ENCODE data around the gene PPARA.
"Not testable (repeated sequence)": the region's sequence is repeated elsewhere in the genome, so short reads cannot be mapped to it uniquely, and the experiment has no call there.

PPARA gene

DNA sequence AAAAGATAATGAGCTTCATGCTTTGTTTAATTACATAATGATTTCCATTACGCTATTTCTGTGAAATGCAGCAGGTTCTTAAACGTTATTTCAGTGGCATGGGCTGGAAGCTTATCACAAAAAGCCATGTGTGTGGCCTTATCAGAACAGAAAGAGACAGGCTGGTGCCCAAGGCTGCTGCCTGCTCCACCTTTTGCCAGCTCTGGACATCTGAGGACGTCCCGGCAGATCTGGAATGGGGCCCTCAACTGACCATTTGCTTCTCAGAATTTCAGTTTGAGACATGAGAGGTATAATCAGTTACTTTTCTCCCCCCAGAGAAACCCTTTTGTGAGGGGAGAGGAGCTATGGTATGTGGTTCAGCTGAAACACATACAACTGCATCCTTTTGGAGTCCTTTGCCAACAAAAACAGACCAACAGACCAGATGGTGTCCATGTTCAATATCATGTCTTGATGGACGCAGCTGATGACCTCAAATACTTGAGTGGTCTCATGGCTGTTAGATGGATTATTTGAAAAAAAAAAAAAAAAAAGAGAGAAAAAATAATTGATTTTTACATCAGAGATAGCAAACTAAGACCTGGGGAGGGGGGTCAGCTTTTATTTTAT is 91.2 kb downstream of the PPARA start:
- no peak for DNase-seq (ENCODE audit: low spot score)

DNA sequence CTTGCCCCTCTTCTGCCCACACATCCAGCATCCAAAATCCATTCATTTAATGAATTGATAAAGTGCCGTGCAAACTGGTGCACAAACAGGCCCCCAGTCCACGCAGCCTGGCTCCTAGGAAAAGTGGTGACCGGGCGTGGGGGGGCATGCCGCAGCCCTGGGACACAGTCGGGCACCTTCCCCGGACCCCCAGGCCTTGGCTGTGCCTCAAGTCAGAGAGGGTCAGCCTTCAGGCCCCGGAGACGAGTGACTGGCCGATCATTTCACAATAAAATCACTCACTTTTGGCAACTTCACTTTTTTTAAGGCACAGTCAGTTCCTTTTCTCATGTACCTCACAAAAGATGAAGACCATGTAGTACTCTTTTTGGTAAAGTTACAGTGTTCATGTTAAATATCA is 91.8 kb downstream of the PPARA start:
- DNase-seq (ENCODE audit: low spot score) = no peak

DNA sequence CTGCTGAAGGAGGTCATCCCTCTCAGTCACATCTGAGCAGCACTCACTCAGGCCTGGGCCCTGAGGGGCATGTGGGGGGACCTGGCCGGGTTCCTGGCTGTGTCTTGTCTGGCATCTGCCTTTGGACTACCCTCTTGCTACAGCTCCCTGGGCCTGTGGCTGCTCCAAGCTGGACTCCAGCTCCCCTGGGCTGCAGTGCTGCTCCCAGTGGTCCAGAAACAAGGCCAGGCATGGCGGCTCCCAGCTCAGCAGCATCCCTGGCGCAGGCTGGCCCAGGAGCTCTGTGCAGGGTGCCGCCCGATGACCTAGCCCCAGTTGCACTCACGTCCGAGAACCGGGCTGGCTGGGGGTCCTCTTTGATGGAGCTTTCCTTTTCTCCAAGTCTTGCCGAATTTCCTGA is 94.4 kb downstream of the PPARA start:
- DNase-seq (ENCODE audit: low spot score) = no peak

DNA sequence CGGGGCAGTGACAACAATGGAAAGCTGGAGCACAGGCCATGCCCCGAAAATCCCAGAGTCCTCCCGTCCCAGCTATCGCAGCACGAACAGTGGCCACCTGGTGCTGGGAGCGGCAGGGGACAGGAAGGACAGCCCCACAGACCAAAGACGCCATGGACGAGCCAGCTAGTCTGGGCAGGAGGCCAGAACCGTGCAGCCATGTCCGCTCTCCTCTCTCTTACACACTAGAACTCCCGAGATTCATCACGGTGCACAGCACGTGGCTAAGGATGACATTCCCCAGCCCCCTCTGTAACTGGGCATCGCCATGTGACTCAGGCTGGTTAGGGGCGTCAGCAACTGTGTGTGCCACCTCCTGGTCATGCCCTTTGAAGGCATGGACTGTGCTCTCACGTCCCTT is 95.2 kb downstream of the PPARA start:
- DNase-seq (ENCODE audit: low spot score) = no peak

DNA sequence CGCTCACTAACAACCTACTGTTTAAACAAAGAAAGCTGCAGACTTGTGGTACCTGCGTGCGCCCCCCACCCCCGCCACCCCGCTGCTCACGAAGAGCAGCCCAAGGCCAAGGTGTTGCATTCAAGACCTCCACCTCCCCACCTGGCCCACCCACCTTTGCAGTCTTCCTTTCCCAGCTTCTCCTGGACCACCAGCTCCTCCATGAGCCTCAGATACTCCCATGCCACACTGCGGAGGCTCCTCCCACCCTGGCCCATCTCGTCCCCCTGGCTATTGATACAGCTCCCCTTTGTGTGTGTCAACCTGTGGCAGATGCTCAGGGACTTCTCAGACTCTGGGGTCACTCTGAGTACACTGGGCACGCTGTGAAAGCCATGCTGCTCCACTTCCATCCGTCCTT is 95.9 kb downstream of the PPARA start:
- no peak for DNase-seq (ENCODE audit: low spot score)

DNA sequence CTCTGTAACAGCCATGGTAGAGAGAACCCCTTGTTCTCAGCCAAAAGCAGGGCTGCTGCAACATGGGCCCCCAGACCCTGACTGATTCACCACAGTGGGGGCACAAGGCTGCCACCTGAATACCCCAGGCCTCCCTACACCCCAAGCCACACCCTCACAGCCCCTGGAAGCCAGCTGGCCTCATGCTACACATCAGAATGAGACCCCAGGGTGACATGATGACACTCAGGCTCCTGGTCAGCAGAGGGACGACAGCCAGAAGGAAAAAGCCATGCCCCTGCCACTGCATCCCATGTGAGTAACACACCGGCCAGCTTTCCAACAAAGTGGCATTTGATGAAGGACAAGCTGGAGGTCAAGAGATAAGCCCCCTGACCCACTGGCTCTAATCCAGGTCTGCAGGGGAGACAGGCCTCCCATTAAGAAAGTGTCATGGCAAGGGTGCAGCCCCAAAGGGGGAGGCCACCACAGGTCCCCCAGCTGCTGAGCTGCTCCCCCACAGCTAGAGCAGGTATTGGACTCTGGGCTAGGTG is 97.2 kb downstream of the PPARA start:
- DNase-seq (ENCODE audit: low spot score) = no peak

DNA sequence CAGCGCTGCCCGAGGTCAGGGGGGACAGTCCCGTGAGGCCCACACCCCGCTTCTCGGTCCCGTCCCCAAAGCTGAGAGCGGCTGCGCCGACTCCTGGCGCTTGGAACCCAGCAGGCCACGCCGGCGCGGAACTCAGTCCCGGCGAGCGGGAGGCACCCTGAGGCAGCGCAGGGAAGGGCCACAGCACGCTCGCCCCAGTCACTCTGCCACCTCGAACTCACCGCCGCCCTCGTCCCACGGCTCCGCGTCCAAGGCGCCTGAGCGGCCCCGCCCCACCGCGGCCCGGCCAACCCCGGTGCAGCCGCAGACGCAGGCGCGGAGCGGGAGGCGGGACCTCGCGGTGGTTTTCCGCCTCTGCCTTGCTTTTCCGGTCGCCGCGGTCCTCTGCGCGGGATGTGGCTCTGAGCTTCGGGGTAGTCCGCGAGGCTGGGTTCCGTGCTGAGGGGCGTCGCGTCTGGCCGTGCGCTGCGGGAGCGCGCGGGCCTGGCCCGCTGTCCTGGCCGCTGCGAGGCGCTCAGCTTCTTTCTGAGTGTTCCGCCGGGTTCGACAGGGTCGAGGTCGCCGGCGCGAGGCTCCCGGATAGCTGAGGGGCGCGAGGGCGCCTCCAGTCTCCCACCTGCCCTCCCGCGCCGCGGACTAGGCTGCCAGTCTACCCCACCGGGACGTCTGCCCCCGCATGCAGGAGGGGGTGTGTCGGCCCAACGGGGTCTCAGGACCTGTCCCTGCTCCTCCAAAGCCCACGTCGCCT is 99.9 kb downstream of the PPARA start, which contains the start of gene CDPF1:
CDPF1 (minus strand) TSS at position 259 of the 748 bp plus-strand sequence. CDS start 2,009 bp downstream, outside the sequence.
- peak; percentile 87 for DNase-seq (ENCODE audit: low spot score)

DNA sequence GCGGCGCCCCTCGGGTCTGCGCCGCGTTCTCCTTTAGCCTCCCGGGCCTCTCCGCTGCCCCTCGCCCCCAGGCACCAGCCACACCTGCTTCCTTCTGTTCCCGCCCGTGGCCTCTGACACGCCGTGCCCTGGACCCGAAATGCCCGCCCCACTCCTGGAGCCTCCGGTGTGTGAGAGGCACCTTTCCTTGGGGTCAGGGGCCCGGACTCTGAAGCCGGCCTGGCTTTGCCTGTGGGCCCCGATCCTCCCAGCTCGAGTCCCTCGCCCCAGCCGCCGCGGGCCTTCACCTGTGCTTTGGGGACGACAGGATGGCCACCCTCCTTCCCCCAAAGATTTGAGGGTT is 100.4 kb downstream of the PPARA start:
- no peak for DNase-seq (ENCODE audit: low spot score)

DNA sequence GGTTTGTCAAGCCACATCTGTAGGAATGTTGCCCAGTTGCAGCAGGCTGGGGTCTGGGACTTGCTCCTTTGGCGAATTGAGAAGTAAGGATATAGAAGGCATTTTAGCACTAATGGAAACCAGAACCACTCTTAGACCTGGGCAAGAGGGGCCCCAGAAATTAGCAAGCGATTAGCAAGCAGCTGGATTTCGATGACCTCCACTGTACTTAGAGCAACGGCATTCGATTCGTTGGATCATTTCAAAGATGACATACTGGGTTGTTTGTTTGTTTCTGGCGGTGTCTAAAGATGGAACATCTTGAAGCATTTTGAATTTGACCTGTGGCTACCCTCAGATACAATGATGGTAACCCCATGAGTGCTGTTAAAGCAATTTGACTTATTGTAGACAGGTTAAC is 100.9 kb downstream of the PPARA start:
- DNase-seq (ENCODE audit: low spot score) = no peak

DNA sequence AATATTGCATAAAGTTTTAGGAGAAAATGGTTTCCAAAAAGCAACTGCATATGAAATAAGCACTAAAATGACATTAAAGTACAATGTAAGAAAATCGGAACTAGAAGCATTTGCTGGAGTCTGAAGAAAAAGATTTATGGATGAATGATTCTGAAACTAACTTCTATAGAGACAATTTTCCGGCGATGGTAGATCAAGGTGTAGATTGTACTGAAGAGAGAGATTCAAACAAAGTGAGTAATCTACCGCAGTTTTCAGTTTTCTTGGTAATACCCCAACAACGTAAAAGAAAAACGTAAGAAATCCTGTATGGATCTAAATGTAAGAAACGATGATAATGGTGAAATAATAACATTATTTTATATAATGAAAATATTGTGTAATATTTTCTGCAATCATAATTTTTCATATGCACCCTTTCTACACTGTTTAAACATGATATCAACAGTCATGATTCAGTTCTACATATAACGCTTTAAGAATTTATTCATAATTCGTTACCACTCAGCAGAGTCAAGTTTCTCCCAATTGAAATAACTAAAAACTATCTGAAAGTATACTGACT is 101.6 kb downstream of the PPARA start:
- DNase-seq (ENCODE audit: low spot score) = no peak

DNA sequence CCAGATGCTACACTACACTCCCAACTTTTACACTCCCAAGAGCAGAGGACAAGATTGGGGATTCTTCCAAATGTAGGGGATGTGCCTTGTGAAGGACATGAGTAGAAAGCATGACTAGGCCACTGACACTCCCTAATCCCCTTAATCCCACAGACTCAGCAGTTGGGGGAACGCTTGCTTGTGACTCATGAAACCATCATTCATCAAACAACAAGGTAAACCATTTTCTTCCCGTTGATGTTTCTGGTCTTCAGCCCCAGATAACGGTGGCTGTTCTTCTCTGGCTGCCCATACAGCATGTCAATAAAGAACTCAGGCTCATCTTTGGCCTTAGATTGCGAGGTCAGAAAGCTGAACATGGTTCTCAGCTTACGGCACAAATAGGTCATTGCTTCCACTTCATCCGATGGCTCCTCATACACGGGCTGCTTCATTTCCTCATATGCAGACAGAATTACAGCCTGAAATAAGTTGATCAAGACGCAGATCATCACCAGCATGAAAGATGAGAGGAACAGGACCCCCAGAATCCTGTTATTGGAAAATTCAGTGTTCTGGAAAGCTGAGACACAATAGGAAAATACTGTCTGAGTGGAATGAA is 106.1 kb downstream of the PPARA start:
- no peak for DNase-seq (ENCODE audit: low spot score)

DNA sequence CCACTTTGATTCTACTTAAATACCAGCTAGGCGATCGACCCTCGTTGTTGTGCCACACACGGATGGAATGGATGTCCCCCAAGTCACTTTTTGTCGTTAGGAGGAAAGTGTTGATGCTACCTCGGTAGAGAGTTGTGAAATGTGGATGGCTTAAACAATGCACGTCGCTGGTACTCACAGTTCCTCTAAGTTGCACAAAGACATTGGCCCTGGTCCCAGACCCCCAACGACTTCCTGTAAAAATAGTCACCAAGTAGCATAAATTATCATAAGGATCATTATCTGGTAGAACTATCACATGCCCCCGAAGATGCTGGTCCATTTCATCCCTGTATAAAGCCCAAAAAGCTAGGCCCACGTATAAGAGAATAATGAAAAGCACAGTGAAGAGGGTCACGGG is 109.0 kb downstream of the PPARA start:
- DNase-seq (ENCODE audit: low spot score) = no peak

DNA sequence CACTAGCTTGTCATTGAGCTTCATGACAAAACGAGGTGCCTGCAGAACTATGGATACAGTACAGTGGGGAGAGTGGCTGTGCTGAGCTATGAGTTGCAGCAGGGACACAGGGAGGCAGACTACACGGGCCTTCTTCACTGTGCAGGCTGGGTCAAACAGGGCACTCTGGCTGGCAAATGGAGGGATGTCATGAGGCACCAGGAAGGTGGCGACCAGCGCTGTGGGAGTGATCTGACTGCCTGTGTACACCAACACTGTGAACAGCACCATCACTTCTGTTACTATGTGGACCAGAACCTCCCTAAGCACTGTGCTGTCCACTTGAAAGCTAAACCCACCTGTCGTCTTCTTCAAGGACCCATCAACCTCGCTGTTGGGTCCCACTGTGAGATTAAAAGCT is 109.7 kb downstream of the PPARA start:
- no peak for DNase-seq (ENCODE audit: low spot score)

DNA sequence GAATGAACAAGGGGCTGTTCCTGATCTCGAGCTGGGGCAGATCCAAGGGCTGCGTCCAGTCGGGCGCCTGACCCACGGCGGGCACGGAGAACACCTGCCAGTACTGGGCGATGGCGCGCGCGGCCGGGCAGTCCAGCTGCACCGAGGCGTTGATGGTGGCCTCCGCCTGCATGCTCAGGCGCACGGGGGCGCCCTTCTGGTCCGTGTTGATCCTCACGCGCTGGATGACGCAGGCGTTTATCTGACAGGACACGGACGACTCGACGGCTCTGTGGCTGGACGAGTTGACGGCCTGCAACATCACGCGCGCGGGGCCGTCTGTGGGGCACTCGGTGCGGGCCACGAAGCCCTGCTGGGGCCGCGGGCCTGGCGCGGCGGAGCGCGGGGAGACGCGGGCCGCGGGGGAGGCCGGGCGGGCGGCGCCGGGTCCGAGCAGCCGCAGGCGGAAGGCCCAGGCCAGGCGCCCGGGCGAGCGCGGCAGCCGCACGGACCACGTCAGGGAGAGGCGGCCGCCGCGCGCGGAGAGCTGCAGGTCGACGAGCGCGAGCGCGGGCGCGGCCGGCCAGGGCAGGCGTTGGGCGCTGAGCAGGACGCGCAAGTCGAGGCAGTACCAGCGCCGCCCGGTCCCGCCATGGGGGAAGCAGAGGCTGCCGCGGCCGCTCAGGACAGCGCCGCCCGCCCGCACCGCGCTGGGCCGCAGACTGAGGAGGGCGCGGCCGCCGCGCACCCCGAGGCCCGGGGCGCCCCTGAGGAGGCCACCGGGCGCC is 112.3 kb downstream of the PPARA start:
- no peak for DNase-seq (ENCODE audit: low spot score)

DNA sequence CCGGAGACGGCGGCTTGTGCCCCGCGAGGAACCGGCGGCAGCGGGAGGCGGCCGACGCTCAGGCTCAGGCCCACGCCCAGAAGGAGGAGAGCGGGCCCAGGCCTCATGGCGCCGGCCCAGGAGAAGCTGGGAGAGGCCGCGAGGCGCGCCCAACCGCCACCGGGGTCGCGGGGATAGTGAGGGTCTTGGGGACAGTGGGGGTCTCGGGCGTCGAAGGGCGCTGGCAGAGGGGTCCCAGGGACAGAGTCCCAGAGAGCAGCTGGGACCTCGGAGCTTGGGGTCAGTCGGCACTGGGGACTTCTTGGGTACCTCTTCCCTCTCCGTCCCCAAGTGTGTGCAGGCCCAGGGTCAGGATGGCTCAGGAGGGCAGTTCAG is 112.9 kb downstream of the PPARA start, which contains the start of gene PKDREJ:
PKDREJ (minus strand) TSS at position 128 of the 375 bp plus-strand sequence; CDS start at position 107, 21 bp downstream.
- no peak for DNase-seq (ENCODE audit: low spot score)

DNA sequence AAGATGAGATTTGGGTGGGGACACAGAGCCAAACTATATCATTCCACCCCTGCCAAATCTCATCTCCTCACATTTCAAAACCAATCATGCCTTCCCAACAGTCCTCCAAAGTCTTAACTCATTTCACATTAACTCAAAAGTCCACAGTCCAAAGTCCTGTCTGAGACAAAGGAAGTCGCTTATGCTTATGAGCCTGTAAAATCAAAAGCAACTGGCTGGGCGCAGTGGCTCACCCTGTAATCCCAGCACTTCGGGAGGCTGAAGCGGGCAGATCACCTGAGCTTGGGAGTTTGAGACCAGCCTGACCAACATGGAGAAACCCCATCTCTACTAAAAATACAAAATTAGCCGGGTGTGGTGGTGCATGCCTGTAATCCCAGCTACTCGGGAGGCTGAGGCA is 114.2 kb downstream of the PPARA start:
- DNase-seq (ENCODE audit: low spot score) = not testable (repeated sequence)

DNA sequence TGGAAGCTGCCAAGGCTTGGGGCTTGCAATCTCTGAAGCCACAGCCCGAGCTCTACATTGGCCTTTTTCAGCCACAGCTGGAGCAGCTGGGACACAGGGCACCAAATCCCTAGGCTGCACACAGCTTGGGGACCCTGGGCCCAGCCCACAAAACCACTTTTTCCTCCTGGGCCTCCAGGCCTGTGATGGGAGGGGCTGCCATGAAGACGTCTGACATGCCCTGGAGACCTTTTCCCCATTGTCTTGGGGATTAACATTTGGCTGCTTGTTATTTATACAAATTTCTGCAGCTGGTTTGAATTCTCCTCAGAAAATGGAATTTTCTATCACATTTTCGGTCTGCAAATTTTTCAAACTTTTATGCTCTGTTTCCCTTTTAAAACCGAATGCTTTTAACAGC is 115.3 kb downstream of the PPARA start:
- DNase-seq (ENCODE audit: low spot score) = not testable (repeated sequence)

DNA sequence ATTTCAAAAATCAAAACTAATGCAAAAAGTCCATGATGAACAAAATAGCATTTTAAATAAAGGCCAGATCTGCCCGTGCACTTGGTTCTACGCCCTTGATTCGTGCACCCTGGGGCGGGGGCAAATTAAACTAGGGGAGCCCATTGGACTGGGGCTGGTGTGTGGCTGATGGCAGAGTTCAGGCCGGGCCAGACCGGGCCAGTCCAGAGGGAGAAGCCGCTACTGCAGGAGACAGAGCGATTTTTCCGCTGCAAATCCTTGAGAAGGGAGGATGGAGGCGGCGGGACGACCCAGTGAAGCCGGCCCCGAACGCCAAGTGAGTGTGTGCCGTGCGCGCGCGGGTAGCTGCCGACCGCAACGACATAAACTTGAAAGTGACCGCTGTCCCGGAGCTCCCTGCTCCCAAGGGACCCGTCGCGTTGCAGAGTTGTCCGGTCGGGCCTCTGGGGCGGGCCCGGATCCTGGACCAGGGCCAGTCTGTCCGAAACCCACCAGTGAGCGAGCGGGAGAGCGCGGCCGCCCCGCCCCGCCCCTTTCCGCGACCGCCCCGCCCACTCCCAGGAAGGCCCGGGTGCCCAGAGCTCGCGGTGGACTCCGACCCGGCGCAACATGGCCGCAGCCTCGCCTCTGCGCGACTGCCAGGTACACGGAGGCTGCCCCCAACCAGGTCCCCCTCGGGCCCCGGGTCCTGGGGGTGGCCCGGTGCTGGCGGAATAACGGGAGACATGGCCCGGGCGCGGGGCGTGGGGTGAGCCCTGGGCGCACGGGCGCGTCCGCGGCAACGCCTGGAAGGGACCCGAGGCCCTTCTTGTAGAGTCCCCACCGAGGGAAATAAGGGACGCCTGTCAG is 117.3 kb downstream of the PPARA start, which contains the start of gene TTC38:
TTC38 (plus strand) TSS at position 578 of the 849 bp plus-strand sequence; CDS start at position 610, 32 bp downstream.
- peak; percentile 84 for DNase-seq (ENCODE audit: low spot score)

DNA sequence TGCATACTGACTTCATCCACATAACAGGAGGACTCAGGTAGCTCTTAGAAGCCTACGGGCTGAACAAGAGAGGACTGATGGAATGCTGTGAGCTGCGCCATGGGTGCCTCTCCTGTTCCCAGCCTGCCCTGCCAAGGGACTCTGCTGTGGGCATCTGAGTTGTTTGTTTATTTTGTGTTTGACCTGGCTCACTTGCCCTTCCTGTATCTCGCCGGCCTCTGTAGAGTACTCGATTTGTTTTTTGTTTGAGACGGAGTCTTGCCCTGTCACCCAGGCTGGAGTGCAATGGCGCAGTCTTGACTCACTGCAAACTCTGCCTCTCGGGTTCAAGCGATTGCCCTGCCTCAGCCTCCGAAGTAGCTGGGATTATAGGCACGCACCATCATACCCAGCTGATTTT is 119.2 kb downstream of the PPARA start:
- DNase-seq (ENCODE audit: low spot score) = no peak

DNA sequence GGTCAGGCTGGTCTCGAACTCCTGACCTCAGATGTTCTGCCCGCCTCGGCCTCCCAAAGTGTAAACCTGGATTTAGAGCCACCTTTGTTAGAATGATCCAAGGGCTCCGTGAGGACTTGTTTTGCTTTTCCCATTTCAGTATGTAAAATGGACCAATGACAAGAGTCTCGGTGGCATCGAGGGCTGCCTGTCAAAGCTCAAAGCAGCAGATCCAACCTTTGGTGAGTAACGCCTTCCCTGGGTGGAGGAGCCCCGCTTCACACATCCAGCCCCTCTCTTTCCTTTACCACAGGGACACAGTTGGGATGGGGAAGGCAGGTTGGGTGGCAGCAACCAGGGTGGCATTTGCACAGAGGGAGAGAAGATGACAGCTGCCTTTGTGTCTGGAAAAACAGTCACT is 121.9 kb downstream of the PPARA start:
- DNase-seq (ENCODE audit: low spot score) = no peak

Data from SK-N-DZ (cell line).